K562 (cell line): ENCODE results near the gene SLC23A2.

ENCODE experiments used
- BHLHE40 ChIP-seq: IDR thresholded peaks from 2 replicates; pipeline ENCODE4 v1.6.1; 2011; ENCODE audit warnings: low read length, improper control_type of control experiment
- HDAC2 ChIP-seq: fragments of 450-650 bp; IDR thresholded peaks from 2 replicates; pipeline ENCODE4 v1.6.1; 2016; ENCODE audit warnings: mild to moderate bottlenecking
- HDAC6 ChIP-seq: IDR thresholded peaks from 2 replicates; pipeline ENCODE4 v1.6.1; 2012; ENCODE audit warnings: low read depth, mild to moderate bottlenecking, control low read depth, inconsistent platforms, low read length, moderate library complexity
- MAFG ChIP-seq: fragments of 450-650 bp; conservative IDR thresholded peaks from 2 replicates; pipeline ENCODE4 v1.6.1; 2016; ENCODE audit warnings: missing genetic modification characterization, missing compliant biosample characterization
- POLR2A ChIP-seq: fragments of 450-650 bp; conservative IDR thresholded peaks from 2 replicates; pipeline ENCODE4 v1.6.1; 2016
- SREBF2 ChIP-seq: sonication (generic); formaldehyde crosslinking; IDR thresholded peaks from 2 replicates; pipeline ENCODE4 v1.4.0; 2020; ENCODE audit warnings: mild to moderate bottlenecking, missing genetic modification reagents
- TBP ChIP-seq: optimal IDR thresholded peaks from 2 replicates; pipeline ENCODE3; 2011; ENCODE audit warnings: low read depth, low read length, improper control_type of control experiment
- TCF7 ChIP-seq: sonication (generic); IDR thresholded peaks from 2 replicates; pipeline ENCODE4 v1.6.1; 2016; ENCODE audit warnings: antibody characterized with exemption, borderline replicate concordance
- TFAM ChIP-seq: fragments of 250-450 bp; sonication (Bioruptor Pico); conservative IDR thresholded peaks from 2 replicates; pipeline ENCODE4 v1.5.0; 2021; ENCODE audit warnings: mild to moderate bottlenecking, moderate library complexity
- ZFX ChIP-seq: sonication (generic); formaldehyde crosslinking; IDR thresholded peaks from 2 replicates; pipeline ENCODE4 v1.8.0; 2022; ENCODE audit warnings: mild to moderate bottlenecking, missing genetic modification reagents, moderate library complexity
- ZNF124 ChIP-seq: sonication (generic); formaldehyde crosslinking; IDR thresholded peaks from 2 replicates; pipeline ENCODE4 v1.8.1; 2022; ENCODE audit warnings: missing genetic modification reagents
- ZNF316 ChIP-seq: fragments of 450-650 bp; IDR thresholded peaks from 2 replicates; pipeline ENCODE4 v1.6.1; 2016
- TF ChIP-seq, protein P1 (sequence below): fragments of 450-650 bp; IDR thresholded peaks from 2 replicates; pipeline ENCODE4 v1.6.1; 2016; ENCODE audit warnings: borderline replicate concordance
- TF ChIP-seq, protein P2 (sequence below): fragments of 450-650 bp; formaldehyde crosslinking; IDR thresholded peaks from 2 replicates; pipeline ENCODE4 v1.4.0; 2022; ENCODE audit warnings: mild to moderate bottlenecking, moderate library complexity

- TF ChIP-seq, protein P1, sequence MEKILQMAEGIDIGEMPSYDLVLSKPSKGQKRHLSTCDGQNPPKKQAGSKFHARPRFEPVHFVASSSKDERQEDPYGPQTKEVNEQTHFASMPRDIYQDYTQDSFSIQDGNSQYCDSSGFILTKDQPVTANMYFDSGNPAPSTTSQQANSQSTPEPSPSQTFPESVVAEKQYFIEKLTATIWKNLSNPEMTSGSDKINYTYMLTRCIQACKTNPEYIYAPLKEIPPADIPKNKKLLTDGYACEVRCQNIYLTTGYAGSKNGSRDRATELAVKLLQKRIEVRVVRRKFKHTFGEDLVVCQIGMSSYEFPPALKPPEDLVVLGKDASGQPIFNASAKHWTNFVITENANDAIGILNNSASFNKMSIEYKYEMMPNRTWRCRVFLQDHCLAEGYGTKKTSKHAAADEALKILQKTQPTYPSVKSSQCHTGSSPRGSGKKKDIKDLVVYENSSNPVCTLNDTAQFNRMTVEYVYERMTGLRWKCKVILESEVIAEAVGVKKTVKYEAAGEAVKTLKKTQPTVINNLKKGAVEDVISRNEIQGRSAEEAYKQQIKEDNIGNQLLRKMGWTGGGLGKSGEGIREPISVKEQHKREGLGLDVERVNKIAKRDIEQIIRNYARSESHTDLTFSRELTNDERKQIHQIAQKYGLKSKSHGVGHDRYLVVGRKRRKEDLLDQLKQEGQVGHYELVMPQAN, result no peak
- TF ChIP-seq POLR2A (no peak), TFAM (CRISPR knock-in tag) (no peak), SREBF2 (CRISPR knock-in tag) (no peak), HDAC2 (no peak), TCF7 (no peak), ZNF316 (no peak), HDAC6 (no peak), MAFG (no peak), TBP (no peak), BHLHE40 (no peak), ZFX (CRISPR knock-in tag) (no peak), ZNF124 (CRISPR knock-in tag) (no peak)
- TF ChIP-seq, protein P2, sequence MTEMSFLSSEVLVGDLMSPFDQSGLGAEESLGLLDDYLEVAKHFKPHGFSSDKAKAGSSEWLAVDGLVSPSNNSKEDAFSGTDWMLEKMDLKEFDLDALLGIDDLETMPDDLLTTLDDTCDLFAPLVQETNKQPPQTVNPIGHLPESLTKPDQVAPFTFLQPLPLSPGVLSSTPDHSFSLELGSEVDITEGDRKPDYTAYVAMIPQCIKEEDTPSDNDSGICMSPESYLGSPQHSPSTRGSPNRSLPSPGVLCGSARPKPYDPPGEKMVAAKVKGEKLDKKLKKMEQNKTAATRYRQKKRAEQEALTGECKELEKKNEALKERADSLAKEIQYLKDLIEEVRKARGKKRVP (CRISPR knock-in tag), result no peak
Observed at GRCh38 chr20:5030348-5031205, 29.3 kb upstream of the SLC23A2 start.
